ENCODE measurements around the gene NEU4. TPM values are rescaled to one million over a fixed set of nuclear protein-coding genes. Genes with fewer than 3 reads are reported as not detected.

NEU4 gene
- polyA plus RNA-seq, 3 donors = 0.26 to 2.6 (median 0.99) TPM

GRCh38 chr2:241769819-241770184 lies 39.2 kb upstream of the NEU4 start:
- peaks cover 5% of the 10 kb centered on the region for H3K4me1 Mint-ChIP-seq
- Histone ChIP-seq H3K9ac (ENCODE audit: insufficient read depth, low read length, poor library complexity, severe bottlenecking) (no peak overlapping the region), H3K4me2 (replicated peaks; ENCODE audit: extremely low read depth, low read length, poor library complexity, severe bottlenecking) (no peak overlapping the region), H3K27me3 (ENCODE audit: control insufficient read depth in 2 of 2, insufficient read depth in 2 of 2, low read length in 2 of 2) (no peaks in the 10 kb centered on the region), H3K9me3 (replicated peaks in 1 of 2; ENCODE audit: control insufficient read depth in 1 of 2, insufficient read depth in 1 of 2, low read length in 2 of 2) (no peaks in the 10 kb centered on the region), H3K79me2 (ENCODE audit: insufficient read depth, low read length) (no peaks in the 10 kb centered on the region), H3K27ac (ENCODE audit: low read depth in 1 of 2, low read length in 2 of 2) (no peak overlapping the region), H3K4me1 (ENCODE audit: control insufficient read depth in 1 of 2, insufficient read depth in 2 of 2, low read length in 2 of 2) (no peaks in the 10 kb centered on the region), H3K36me3 (replicated peaks in 1 of 2; ENCODE audit: control insufficient read depth in 1 of 2, insufficient read depth in 2 of 2, low read length in 2 of 2) (no peaks in the 10 kb centered on the region), H3K4me3 (replicated peaks in 1 of 3; ENCODE audit: low read depth in 2 of 3, low read length in 3 of 3) (no peak overlapping the region), H4K20me1 (ENCODE audit: insufficient read depth, low read length) (no peaks in the 10 kb centered on the region), H2AFZ (ENCODE audit: insufficient read depth, low read depth, low read length, poor library complexity, severe bottlenecking) (no peak overlapping the region)
- H3K27ac Mint-ChIP-seq = no peak overlapping the region
- TF ChIP-seq CTCF (IDR thresholded peaks at IDR 0.05) = no peak
- no peak for DNase-seq
- peaks cover 0 to under 1% of the 10 kb centered on the region in 2 donors for H3K36me3 Mint-ChIP-seq
- intact Hi-C loops (cut with micrococcal nuclease) = no loop called here
- H3K9me3 Mint-ChIP-seq = no peaks in the 10 kb centered on the region
- peaks cover 4 to 13% (median 5%) of the 10 kb centered on the region in 3 donors for H3K27me3 Mint-ChIP-seq (ENCODE audit: low read depth in 3 of 3)
- H3K4me3 Mint-ChIP-seq = no peak overlapping the region
- WGBS (ENCODE audit: insufficient coverage) = 87% methylated on average over 13 of the region's 13 CpGs

DNA sequence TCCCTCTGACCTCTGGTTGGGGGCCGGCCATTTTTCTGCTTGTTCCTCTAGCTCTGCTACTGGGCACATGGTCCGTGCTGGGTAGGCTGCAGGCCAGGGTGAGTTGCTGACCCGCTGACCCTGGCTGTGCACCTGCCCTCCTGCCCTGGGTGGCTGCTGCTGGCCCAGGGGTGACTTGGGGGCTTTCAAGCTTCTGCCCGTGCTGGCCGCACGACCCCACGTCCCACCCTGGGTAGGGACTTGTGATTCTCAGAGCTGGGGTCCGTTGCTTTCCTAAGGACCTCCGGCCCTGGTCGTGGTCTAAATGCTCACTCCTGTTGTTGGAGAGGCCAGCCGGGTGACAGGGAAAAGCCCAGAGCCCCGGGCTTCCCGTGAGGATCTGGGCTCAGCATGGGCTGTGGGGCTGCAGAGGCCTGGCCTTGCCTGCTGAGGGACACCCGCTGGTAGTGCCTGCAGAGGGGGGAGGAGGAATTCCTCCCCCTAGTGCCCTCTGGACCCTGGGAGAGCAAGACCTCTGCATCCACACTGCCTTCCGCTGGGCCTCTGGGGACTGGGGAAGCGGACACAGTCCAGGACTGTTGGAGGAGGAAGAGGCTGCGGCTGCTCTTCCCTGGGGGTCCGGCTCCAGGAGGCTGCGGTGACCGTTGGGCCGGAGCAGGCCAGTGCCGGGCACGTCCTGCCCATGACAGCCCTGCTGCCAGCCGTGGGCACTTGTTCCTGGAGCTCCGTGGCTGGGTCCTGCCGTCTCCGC lies 38.6 kb upstream of the NEU4 start:
- no peak overlapping the region for H3K4me2 ChIP-seq (replicated peaks; ENCODE audit: extremely low read depth, low read length, poor library complexity, severe bottlenecking)
- no peaks in the 10 kb centered on the region for H3K79me2 ChIP-seq (ENCODE audit: insufficient read depth, low read length)
- peaks cover 4 to 16% (median 5%) of the 10 kb centered on the region in 3 donors for H3K27me3 Mint-ChIP-seq (ENCODE audit: low read depth in 3 of 3)
- intact Hi-C loops (cut with micrococcal nuclease) = no loop called here
- no peak overlapping the region for H3K27ac Mint-ChIP-seq
- H4K20me1 ChIP-seq (ENCODE audit: insufficient read depth, low read length) = no peaks in the 10 kb centered on the region
- H3K9ac ChIP-seq (ENCODE audit: insufficient read depth, low read length, poor library complexity, severe bottlenecking) = no peak overlapping the region
- no peak overlapping the region for H2AFZ ChIP-seq (ENCODE audit: insufficient read depth, low read depth, low read length, poor library complexity, severe bottlenecking)
- H3K4me3 ChIP-seq (replicated peaks in 1 of 3; ENCODE audit: low read depth in 2 of 3, low read length in 3 of 3) = no peak overlapping the region
- no peak overlapping the region for H3K27ac ChIP-seq (ENCODE audit: low read depth in 1 of 2, low read length in 2 of 2)
- peaks cover 5% of the 10 kb centered on the region for H3K4me1 Mint-ChIP-seq
- H3K4me1 ChIP-seq (ENCODE audit: control insufficient read depth in 1 of 2, insufficient read depth in 2 of 2, low read length in 2 of 2) = no peaks in the 10 kb centered on the region
- 83% methylated on average over 25 of the region's 27 CpGs for WGBS (ENCODE audit: insufficient coverage)
- H3K9me3 Mint-ChIP-seq = no peaks in the 10 kb centered on the region
- no peaks in the 10 kb centered on the region for H3K36me3 ChIP-seq (replicated peaks in 1 of 2; ENCODE audit: control insufficient read depth in 1 of 2, insufficient read depth in 2 of 2, low read length in 2 of 2)
- no peak for DNase-seq
- H3K36me3 Mint-ChIP-seq = no peaks in the 10 kb centered on the region
- no peaks in the 10 kb centered on the region for H3K27me3 ChIP-seq (ENCODE audit: control insufficient read depth in 2 of 2, insufficient read depth in 2 of 2, low read length in 2 of 2)
- no peak overlapping the region for H3K4me3 Mint-ChIP-seq
- H3K9me3 ChIP-seq (replicated peaks in 1 of 2; ENCODE audit: control insufficient read depth in 1 of 2, insufficient read depth in 1 of 2, low read length in 2 of 2) = no peaks in the 10 kb centered on the region
- no peak for TF ChIP-seq CTCF (IDR thresholded peaks at IDR 0.05)

All from CD14-positive monocyte (primary cell).